ES-I3 (cell line): ENCODE measurements around the gene RREB1.

Experiments used
- H3K36me3 ChIP-seq: 2 replicates; pipeline ENCODE4 v1.6.1; 2013; ENCODE audit warnings: mild to moderate bottlenecking, low read length, control low read depth, moderate library complexity; ENCODE audit not compliant: insufficient read depth
- H3K4me1 ChIP-seq: 2 replicates; pipeline ENCODE4 v1.6.1; 2013; ENCODE audit warnings: mild to moderate bottlenecking, control low read depth, low read length; ENCODE audit not compliant: insufficient read depth
- H3K9ac ChIP-seq: 2 replicates; pipeline ENCODE4 v1.6.1; 2013; ENCODE audit warnings: low read depth, mild to moderate bottlenecking, low read length, moderate library complexity
- H3K9me3 ChIP-seq: 2 replicates; pipeline ENCODE4 v1.6.1; 2013; ENCODE audit warnings: mild to moderate bottlenecking, low read length, moderate library complexity; ENCODE audit not compliant: control insufficient read depth, insufficient read depth

Gene RREB1

GRCh38 chr6:7108196-7108963 lies 619 bp downstream of the RREB1 start:
- Histone ChIP-seq H3K9ac (peak overlapping the region; percentile 97), H3K9me3 (no peaks in the 10 kb centered on the region), H3K36me3 (no peaks in the 10 kb centered on the region), H3K4me1 (peaks cover 16% of the 10 kb centered on the region; the same call in 1 of the 2 replicates)

DNA sequence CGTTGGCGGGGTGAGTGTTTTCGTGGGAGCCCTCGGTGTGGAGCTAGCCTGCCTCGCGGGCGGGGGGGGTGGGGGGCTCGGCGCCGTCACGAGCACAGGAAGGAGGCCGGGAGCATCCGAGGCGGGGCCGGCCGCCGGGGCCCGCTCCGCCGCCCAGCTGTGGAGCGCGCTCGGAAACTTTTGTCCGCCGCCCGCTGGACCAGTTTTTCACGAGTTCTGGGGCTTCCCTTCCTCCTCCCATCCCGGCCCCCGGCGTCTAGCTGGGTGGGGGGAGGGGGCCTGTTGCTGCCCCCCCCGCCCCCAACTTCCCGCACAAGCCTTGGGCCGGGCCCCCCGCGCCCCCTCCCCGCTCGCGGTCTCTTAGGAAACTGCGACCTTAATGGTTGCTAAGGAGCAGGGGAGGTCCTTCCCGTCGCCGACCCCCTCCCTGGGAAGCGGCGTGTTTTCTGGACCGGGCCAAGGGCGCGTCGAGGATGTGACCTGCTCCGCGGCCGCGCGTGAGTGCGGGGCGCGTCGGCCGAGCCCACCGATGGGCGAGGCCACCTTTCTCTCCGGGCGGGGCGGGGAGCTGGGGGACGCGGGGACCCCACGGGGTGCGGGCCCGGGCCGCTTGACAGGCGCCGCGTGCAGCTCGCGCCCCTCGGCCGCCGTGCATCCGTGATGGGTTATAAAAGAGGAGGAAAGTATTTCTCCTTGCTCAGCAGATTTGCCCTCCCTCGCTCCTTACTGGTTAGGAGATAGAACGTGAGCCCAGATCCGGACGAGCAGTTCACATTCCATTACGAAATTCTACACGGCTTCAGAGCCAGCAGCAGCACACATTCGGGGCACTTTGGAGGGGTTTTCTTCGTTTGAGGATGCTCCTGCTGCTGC lies 1.4 kb downstream of the RREB1 start:
- Histone ChIP-seq H3K9ac (peak overlapping the region; percentile 97; the same call in 1 of the 2 replicates), H3K36me3 (no peaks in the 10 kb centered on the region), H3K9me3 (no peaks in the 10 kb centered on the region), H3K4me1 (peaks cover 23% of the 10 kb centered on the region; the same call in 1 of the 2 replicates)

DNA sequence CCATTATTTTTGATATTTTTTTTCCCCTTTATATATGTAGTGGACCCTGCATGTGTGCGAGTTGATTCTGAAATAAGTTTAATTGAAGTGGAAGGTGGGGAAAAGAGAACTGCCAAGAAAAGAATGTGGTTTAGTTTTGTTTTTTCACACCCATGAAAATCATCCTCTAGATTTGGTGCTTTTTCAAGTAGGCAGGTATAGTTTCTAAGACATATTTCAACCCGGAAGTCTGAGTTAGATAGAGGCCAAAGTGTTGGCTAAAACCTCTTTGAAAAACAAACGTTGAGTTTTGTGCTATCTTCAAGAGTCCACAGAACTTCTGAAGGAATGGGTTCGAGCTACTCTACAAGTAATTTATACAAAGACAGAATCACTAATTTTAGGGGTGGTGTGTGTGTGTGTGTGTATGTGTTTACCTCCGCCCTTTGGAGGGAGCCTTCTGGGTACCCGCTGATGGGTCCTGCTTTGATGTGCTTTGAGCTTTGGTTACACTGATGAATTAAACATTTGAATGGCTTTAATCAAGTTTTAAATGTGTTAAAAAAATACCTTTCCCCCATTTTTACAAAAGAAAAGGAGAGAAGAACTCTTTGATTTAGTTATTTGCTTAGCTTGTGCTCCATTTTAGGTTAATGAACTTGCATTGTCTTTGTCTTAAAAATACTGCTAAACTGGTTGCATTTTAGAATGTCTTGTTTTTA lies 2.5 kb downstream of the RREB1 start:
- Histone ChIP-seq H3K36me3 (no peaks in the 10 kb centered on the region), H3K9ac (no peak overlapping the region), H3K4me1 (peaks cover 29% of the 10 kb centered on the region)

DNA sequence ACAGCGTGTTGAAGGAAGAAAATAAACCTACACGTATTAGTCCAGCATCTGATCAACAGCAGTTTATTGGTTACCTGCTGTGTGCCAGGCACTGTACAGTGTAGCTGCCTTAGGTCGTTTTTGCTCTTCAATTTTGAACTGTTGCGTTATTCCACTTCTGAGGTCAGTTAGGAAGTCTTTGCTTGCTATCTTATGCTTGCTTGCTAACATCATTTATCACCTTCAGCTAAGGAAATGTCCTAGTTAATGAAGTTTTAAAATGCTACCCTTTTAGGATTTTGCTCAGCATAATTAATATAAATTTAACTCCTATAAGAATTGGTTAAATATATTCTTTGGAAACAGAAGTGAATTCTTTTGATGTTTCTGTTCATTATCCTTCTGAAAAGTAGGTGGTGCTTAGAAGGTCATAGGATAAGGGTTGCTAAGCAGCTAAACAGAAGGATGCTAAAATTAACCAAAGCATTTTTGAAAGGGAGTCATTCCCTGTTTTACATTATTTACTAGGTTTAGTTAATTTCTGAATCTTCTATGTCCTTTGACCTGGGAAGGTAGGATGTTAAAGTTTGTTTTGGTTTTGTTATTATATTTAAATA lies 3.4 kb downstream of the RREB1 start:
- H3K4me1 ChIP-seq, result peaks cover 38% of the 10 kb centered on the region
- H3K36me3 ChIP-seq, result no peaks in the 10 kb centered on the region
- H3K9ac ChIP-seq, result no peak overlapping the region

More for the DNA sequence above, 2.5 kb downstream of the RREB1 start:
- H3K9me3 ChIP-seq, result no peaks in the 10 kb centered on the region

GRCh38 chr6:7112171-7112570 lies 4.4 kb downstream of the RREB1 start:
- Histone ChIP-seq H3K9me3 (no peaks in the 10 kb centered on the region), H3K4me1 (peaks cover 38% of the 10 kb centered on the region), H3K9ac (peak overlapping the region; percentile 30; the same call in 1 of the 2 replicates), H3K36me3 (no peaks in the 10 kb centered on the region)

More for the DNA sequence above, 3.4 kb downstream of the RREB1 start:
- no peaks in the 10 kb centered on the region for H3K9me3 ChIP-seq

DNA sequence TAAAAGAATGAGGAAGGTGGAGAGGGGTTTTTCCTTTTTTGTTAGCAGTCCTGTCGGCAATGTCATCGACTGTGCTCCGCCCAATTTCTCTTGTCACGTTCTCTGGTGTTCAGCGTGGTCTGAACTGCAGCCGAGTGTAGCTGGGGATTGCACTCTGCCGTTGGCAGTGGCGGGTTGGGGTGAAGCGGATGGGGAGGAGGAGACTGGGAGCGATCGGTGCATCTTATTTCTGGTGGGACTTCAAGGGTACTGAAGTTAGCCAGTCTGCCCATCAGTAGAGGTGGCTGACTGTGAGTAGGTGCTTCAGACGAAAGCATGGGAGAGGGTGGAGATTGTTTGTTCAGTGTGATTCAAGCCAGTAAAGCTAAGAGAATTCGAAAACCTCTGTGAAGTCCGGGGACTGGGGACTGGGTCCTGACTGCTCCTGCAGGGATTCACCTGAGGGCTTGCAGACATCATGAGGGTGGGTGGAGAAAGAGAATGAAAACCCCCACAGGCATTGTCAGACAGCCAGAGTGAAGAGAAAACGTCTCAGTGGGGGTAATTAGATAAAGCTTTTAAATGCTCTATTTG lies 5.1 kb downstream of the RREB1 start:
- H3K9me3 ChIP-seq, result no peaks in the 10 kb centered on the region
- H3K9ac ChIP-seq, result peak overlapping the region; percentile 30; the same call in 1 of the 2 replicates
- H3K4me1 ChIP-seq, result peaks cover 38% of the 10 kb centered on the region
- no peaks in the 10 kb centered on the region for H3K36me3 ChIP-seq

DNA sequence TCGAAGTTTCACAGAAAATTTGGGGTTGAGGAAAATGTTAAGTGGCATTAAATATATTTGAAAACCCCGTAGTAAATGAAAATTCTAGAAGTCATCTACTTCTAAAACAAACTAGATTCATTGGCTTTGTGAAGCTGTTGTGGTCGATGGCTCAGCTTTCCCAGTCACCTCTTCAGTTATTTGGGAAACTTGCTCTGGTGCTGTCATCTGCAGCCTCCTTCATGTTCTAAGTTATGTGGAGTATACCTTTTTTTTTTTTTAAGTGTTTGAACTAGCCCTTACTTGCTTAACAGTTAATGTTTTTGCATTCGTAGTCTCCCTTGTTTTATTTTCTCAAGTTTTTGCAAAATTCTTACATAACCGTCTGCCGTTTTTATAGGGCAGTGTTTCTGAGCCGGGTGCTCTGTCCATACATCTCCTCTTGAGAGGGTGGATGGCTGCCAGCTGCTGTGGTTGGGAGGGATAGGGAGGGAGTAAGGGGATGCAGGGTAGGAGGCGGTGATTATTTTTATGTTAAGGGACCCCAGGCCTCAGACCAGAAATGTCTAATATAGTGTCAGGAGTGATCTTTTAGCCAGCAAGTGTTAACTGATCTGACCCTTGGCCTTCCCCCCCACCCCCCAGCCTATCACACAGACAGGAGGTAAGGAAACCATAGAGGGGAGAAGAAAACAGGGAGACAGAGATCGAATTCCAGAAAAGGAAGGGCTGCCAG lies 7.1 kb downstream of the RREB1 start:
- Histone ChIP-seq H3K9ac (no peak overlapping the region), H3K4me1 (peaks cover 46% of the 10 kb centered on the region), H3K9me3 (no peaks in the 10 kb centered on the region), H3K36me3 (no peaks in the 10 kb centered on the region)

DNA sequence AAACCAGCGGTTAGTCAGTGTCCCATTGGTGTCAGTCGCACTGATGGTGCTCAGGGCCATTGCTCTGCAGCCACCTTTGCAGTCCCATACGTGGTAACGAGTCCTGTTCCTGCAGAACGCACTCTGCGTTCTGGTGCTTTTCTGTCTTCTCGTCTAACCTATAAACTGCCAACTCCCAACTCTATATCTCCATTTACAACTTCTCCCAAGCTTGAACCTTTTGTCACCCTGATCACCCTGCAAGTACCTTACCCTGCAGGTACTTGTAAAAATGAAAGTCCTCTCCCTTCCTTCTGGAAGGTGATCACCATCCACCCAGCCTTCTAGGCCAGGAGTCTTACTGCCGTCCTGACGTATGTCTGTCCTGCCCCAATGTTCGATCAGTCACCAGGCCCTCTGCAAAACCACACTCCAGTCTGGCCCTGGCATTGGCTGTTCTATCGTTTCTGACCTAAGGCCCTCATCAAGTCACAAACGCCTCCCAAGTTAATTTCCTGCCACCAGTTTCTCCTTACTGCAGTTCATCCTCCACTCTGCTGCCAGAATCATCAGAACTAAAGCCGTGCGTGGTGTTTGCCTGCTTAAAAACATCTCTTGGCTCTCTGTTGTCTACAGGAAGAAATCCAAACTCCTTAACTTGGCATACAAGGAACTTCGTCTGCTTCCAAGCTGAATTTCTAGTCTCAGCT lies 7.9 kb downstream of the RREB1 start:
- Histone ChIP-seq H3K9me3 (no peaks in the 10 kb centered on the region), H3K9ac (no peak overlapping the region), H3K4me1 (peaks cover 45% of the 10 kb centered on the region), H3K36me3 (no peaks in the 10 kb centered on the region)

GRCh38 chr6:7119272-7119801 lies 11.6 kb downstream of the RREB1 start:
- Histone ChIP-seq H3K9ac (no peak overlapping the region), H3K4me1 (peaks cover 25% of the 10 kb centered on the region), H3K36me3 (no peaks in the 10 kb centered on the region), H3K9me3 (no peaks in the 10 kb centered on the region)

DNA sequence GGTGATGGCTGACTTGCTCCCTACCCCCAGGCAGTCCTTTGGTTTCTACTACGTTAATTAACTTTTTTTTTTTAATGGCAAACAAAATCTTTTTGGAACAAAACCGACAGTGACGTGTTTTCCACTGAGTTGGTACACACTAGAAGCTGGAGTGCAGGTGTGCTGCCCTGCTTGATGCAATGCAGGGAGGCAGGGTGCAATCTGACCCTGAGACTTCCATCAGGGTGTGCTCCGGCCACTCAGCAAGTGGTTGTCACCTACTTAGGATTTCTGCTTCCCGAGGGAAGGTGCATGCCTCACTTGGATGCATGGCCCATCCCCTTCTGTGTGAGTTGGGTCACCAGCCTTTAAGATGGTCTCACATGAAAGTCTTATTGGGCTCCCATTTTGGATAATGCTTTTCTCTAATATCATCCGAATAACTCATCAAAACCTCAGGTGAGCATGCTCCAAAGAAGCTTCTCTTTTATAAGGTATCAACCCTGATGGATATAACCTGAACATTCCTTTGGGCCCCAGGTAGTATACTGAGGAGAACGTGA lies 14.0 kb downstream of the RREB1 start:
- Histone ChIP-seq H3K9me3 (no peaks in the 10 kb centered on the region), H3K36me3 (no peaks in the 10 kb centered on the region), H3K9ac (no peak overlapping the region), H3K4me1 (peaks cover 10% of the 10 kb centered on the region)

GRCh38 chr6:7122684-7123083 lies 14.9 kb downstream of the RREB1 start:
- H3K9ac ChIP-seq, result no peak overlapping the region
- peaks cover 10% of the 10 kb centered on the region for H3K4me1 ChIP-seq
- no peaks in the 10 kb centered on the region for H3K9me3 ChIP-seq
- no peaks in the 10 kb centered on the region for H3K36me3 ChIP-seq

GRCh38 chr6:7124114-7124513 lies 16.4 kb downstream of the RREB1 start:
- no peaks in the 10 kb centered on the region for H3K36me3 ChIP-seq
- H3K9me3 ChIP-seq, result no peaks in the 10 kb centered on the region
- H3K4me1 ChIP-seq, result peaks cover 7% of the 10 kb centered on the region
- no peak overlapping the region for H3K9ac ChIP-seq
